Mesendoderm (in vitro differentiated cells): ENCODE results near the gene RBM38.

ENCODE experiments used
- DNase-seq: peaks from one replicate; pipeline ENCODE4 v3.0.0; 2013
- H2AK5ac ChIP-seq: 2 replicates; pipeline ENCODE4 v1.6.1; 2013; ENCODE audit warnings: low read length, inconsistent platforms
- H2BK120ac ChIP-seq: 2 replicates; pipeline ENCODE4 v1.6.1; 2013; ENCODE audit warnings: low read depth, mild to moderate bottlenecking, low read length, moderate library complexity, mixed read lengths
- H2BK15ac ChIP-seq: replicated peaks from 2 replicates; pipeline ENCODE4 v1.6.1; 2013; ENCODE audit warnings: low read depth, mild to moderate bottlenecking, moderate library complexity
- H2BK5ac ChIP-seq: 2 replicates; pipeline ENCODE4 v1.6.1; 2013; ENCODE audit warnings: low read length, inconsistent platforms
- H3K18ac ChIP-seq: 2 replicates; pipeline ENCODE4 v1.6.1; 2013; ENCODE audit warnings: mild to moderate bottlenecking, low read length, mixed read lengths
- H3K23ac ChIP-seq: one replicate; pipeline ENCODE4 v1.6.1; 2013; ENCODE audit warnings: low read length
- H3K27ac ChIP-seq: 2 replicates; pipeline ENCODE4 v1.5.1; 2013; ENCODE audit warnings: low read depth, mild to moderate bottlenecking, inconsistent platforms, low read length, moderate library complexity
- H3K27me3 ChIP-seq: 2 replicates; pipeline ENCODE4 v1.6.1; 2013; ENCODE audit warnings: low read length, control low read depth, mild to moderate bottlenecking, inconsistent platforms; ENCODE audit not compliant: insufficient read depth, poor library complexity
- H3K36me3 ChIP-seq: 2 replicates; pipeline ENCODE4 v1.6.1; 2013; ENCODE audit warnings: low read length, inconsistent platforms; ENCODE audit not compliant: control insufficient read depth, insufficient read depth
- H3K4ac ChIP-seq: one replicate; pipeline ENCODE4 v1.6.1; 2013; ENCODE audit warnings: low read depth, mild to moderate bottlenecking, low read length, moderate library complexity
- H3K4me1 ChIP-seq: 2 replicates; pipeline ENCODE4 v1.6.1; 2013; ENCODE audit warnings: low read depth, low read length, inconsistent platforms; ENCODE audit not compliant: control insufficient read depth
- H3K4me2 ChIP-seq: 2 replicates; pipeline ENCODE4 v1.6.1; 2013; ENCODE audit warnings: low read length
- H3K4me3 ChIP-seq: 2 replicates; pipeline ENCODE4 v1.5.1; 2013; ENCODE audit warnings: mild to moderate bottlenecking, low read length
- H3K56ac ChIP-seq: one replicate; pipeline ENCODE4 v1.6.1; 2013; ENCODE audit warnings: low read length
- H3K79me1 ChIP-seq: 2 replicates; pipeline ENCODE4 v1.6.1; 2013; ENCODE audit warnings: low read length, inconsistent platforms
- H3K79me2 ChIP-seq: 2 replicates; pipeline ENCODE4 v1.6.1; 2013; ENCODE audit warnings: mild to moderate bottlenecking, low read length; ENCODE audit not compliant: control insufficient read depth, insufficient read depth
- H3K9ac ChIP-seq: 2 replicates; pipeline ENCODE4 v1.6.1; 2013; ENCODE audit warnings: low read length, inconsistent platforms
- H4K5ac ChIP-seq: one replicate; pipeline ENCODE4 v1.6.1; 2013; ENCODE audit warnings: low read length
- H4K8ac ChIP-seq: one replicate; pipeline ENCODE4 v1.6.1; 2013; ENCODE audit warnings: low read depth, mild to moderate bottlenecking, control low read depth, low read length, moderate library complexity
- WGBS: extraction: QIAGEN DNeasy Blood & Tissue Kit; methylation state at CpG from one replicate; pipeline ENCODE4 v1.1.7; 2013; ENCODE audit warnings: low lambda C conversion rate, missing lambda C conversion rate; ENCODE audit not compliant: insufficient coverage; ENCODE audit errors: extremely low coverage; 5-methylcytosine and 5-hydroxymethylcytosine counted together

The RBM38 gene

GRCh38 chr20:57396984-57397692, 5.9 kb downstream of the RBM38 start:
- no peak overlapping the region for H3K27ac ChIP-seq
- H3K4ac ChIP-seq: no peak overlapping the region
- no peak overlapping the region for H3K18ac ChIP-seq
- H3K79me2 ChIP-seq: peaks cover 40% of the 10 kb centered on the region
- no peak for DNase-seq
- H4K8ac ChIP-seq: no peak overlapping the region
- no peak overlapping the region for H3K4me3 ChIP-seq
- no CpG with 5 or more reads among the region's 16 CpGs for WGBS
- H3K4me1 ChIP-seq: peaks cover 3% of the 10 kb centered on the region
- H3K23ac ChIP-seq: no peak overlapping the region
- peaks cover 32% of the 10 kb centered on the region for H3K79me1 ChIP-seq
- H3K4me2 ChIP-seq: no peak overlapping the region
- H3K9ac ChIP-seq: no peak overlapping the region
- no peak overlapping the region for H2AK5ac ChIP-seq
- no peak overlapping the region for H2BK15ac ChIP-seq
- no peak overlapping the region for H4K5ac ChIP-seq
- no peak overlapping the region for H2BK5ac ChIP-seq
- H3K27me3 ChIP-seq: no peaks in the 10 kb centered on the region
- H3K56ac ChIP-seq: no peak overlapping the region
- no peak overlapping the region for H2BK120ac ChIP-seq
- peaks cover 14% of the 10 kb centered on the region for H3K36me3 ChIP-seq

GRCh38 chr20:57397693-57398108, 6.5 kb downstream of the RBM38 start:
- no peak for DNase-seq
- Histone ChIP-seq H2BK15ac (no peak overlapping the region), H3K4ac (no peak overlapping the region), H3K27me3 (no peaks in the 10 kb centered on the region), H2BK5ac (no peak overlapping the region), H3K4me2 (no peak overlapping the region), H3K18ac (no peak overlapping the region), H2AK5ac (no peak overlapping the region), H3K56ac (no peak overlapping the region), H3K23ac (no peak overlapping the region), H3K4me3 (no peak overlapping the region), H4K5ac (no peak overlapping the region), H3K79me1 (peaks cover 29% of the 10 kb centered on the region), H3K4me1 (no peaks in the 10 kb centered on the region), H2BK120ac (no peak overlapping the region), H3K36me3 (peaks cover 16% of the 10 kb centered on the region), H3K79me2 (peaks cover 34% of the 10 kb centered on the region), H4K8ac (no peak overlapping the region), H3K9ac (no peak overlapping the region), H3K27ac (no peak overlapping the region)
- WGBS: no CpG with 5 or more reads among the region's 13 CpGs

GRCh38 chr20:57398231-57398821, 7.1 kb downstream of the RBM38 start:
- DNase-seq: no peak
- no peak overlapping the region for H4K8ac ChIP-seq
- H3K4me1 ChIP-seq: no peaks in the 10 kb centered on the region

GRCh38 chr20:57398901-57399535, 7.8 kb downstream of the RBM38 start:
- Histone ChIP-seq H2AK5ac (no peak overlapping the region), H3K4me1 (no peaks in the 10 kb centered on the region), H2BK15ac (no peak overlapping the region), H3K27ac (no peak overlapping the region), H4K8ac (no peak overlapping the region), H3K18ac (no peak overlapping the region), H2BK120ac (no peak overlapping the region), H3K4ac (no peak overlapping the region), H3K4me3 (no peak overlapping the region), H3K79me2 (peaks cover 26% of the 10 kb centered on the region), H3K4me2 (no peak overlapping the region), H3K56ac (no peak overlapping the region), H4K5ac (no peak overlapping the region), H3K23ac (no peak overlapping the region), H2BK5ac (no peak overlapping the region), H3K36me3 (peaks cover 16% of the 10 kb centered on the region), H3K27me3 (no peaks in the 10 kb centered on the region), H3K79me1 (peaks cover 21% of the 10 kb centered on the region), H3K9ac (no peak overlapping the region)
- WGBS: no CpG with 5 or more reads among the region's 13 CpGs
- DNase-seq: no peak

More at GRCh38 chr20:57398231-57398821, 7.1 kb downstream of the RBM38 start:
- Histone ChIP-seq H2BK15ac (no peak overlapping the region), H2BK5ac (no peak overlapping the region), H3K4me3 (no peak overlapping the region), H3K27me3 (no peaks in the 10 kb centered on the region), H3K18ac (no peak overlapping the region), H3K23ac (no peak overlapping the region), H3K4ac (no peak overlapping the region), H2AK5ac (no peak overlapping the region), H3K79me2 (peaks cover 31% of the 10 kb centered on the region), H3K79me1 (peaks cover 24% of the 10 kb centered on the region), H2BK120ac (no peak overlapping the region), H3K36me3 (peaks cover 16% of the 10 kb centered on the region), H3K27ac (no peak overlapping the region), H3K9ac (no peak overlapping the region), H4K5ac (no peak overlapping the region), H3K4me2 (no peak overlapping the region), H3K56ac (no peak overlapping the region)
- WGBS: no CpG with 5 or more reads among the region's 27 CpGs

- no peak overlapping the region for H3K56ac ChIP-seq
- H3K18ac ChIP-seq: no peak overlapping the region
- no peak overlapping the region for H4K8ac ChIP-seq
- H3K23ac ChIP-seq: no peak overlapping the region
- H2BK15ac ChIP-seq: no peak overlapping the region
- no peak overlapping the region for H2AK5ac ChIP-seq
- H4K5ac ChIP-seq: no peak overlapping the region
- H2BK5ac ChIP-seq: no peak overlapping the region
- H3K79me2 ChIP-seq: peaks cover 25% of the 10 kb centered on the region
- H3K4me2 ChIP-seq: no peak overlapping the region
- H3K4me3 ChIP-seq: no peak overlapping the region
- no peak overlapping the region for H3K4ac ChIP-seq
- H3K27ac ChIP-seq: no peak overlapping the region
- no peaks in the 10 kb centered on the region for H3K4me1 ChIP-seq
- peaks cover 21% of the 10 kb centered on the region for H3K79me1 ChIP-seq
- H2BK120ac ChIP-seq: no peak overlapping the region
- WGBS: no CpG with 5 or more reads among the region's 21 CpGs
- H3K27me3 ChIP-seq: no peaks in the 10 kb centered on the region
- no peak overlapping the region for H3K9ac ChIP-seq
- H3K36me3 ChIP-seq: peaks cover 16% of the 10 kb centered on the region
- DNase-seq: no peak
Observed at GRCh38 chr20:57399587-57400155, 8.5 kb downstream of the RBM38 start.
